Mesothelial cell of epicardium (in vitro differentiated cells): ENCODE results near the gene LPAR1. TPM values are rescaled to one million over a fixed set of nuclear protein-coding genes. Genes with fewer than 3 reads are reported as not detected.
A peak's percentile ranks its signal among the peaks of the same experiment; 100 is the strongest.

Experiments
- DNase-seq, 2 experiments: peaks; one replicate each; pipeline ENCODE4 v3.0.0; 2021; ENCODE audit warnings: low spot score in 2 of 2; ENCODE audit not compliant: unreplicated experiment in 2 of 2
- H3K27ac Mint-ChIP-seq: 2 replicates; pipeline ENCODE4 v1.8.0; 2021; ENCODE audit warnings: mixed read lengths
- H3K27me3 Mint-ChIP-seq: 2 replicates; pipeline ENCODE4 v1.8.0; 2021; ENCODE audit warnings: low read depth, mixed read lengths
- H3K36me3 Mint-ChIP-seq: 2 replicates; pipeline ENCODE4 v1.8.0; 2021; ENCODE audit warnings: mixed read lengths
- H3K4me1 Mint-ChIP-seq: 2 replicates; pipeline ENCODE4 v1.8.0; 2021; ENCODE audit warnings: mixed read lengths
- H3K4me3 Mint-ChIP-seq: 2 replicates; pipeline ENCODE4 v1.8.0; 2021; ENCODE audit warnings: mild to moderate bottlenecking, moderate library complexity, mixed read lengths
- H3K9me3 Mint-ChIP-seq: 2 replicates; pipeline ENCODE4 v1.8.0; 2021; ENCODE audit warnings: mixed read lengths
- CTCF ChIP-seq: fragments of 200-600 bp; sonication (generic); IDR thresholded peaks from one replicate; pipeline ENCODE4 v1.5.0; 2021; ENCODE audit warnings: antibody characterized with exemption; ENCODE audit not compliant: unreplicated experiment
- total RNA-seq: library from RNA; stranded (reverse); gene quantifications from 3 replicates; pipeline ENCODE4 v1.2.1, GENCODE V29; 2021

Gene LPAR1
- total RNA-seq, 1 donor from 2014 or later, result 40.3 TPM

GRCh38 chr9:110856772-110857171 lies 181.5 kb downstream of the LPAR1 start:
- peaks cover 59% of the 10 kb centered on the region for H3K9me3 Mint-ChIP-seq
- no peaks in the 10 kb centered on the region for H3K27me3 Mint-ChIP-seq
- H3K27ac Mint-ChIP-seq, result no peak overlapping the region
- peaks cover 7% of the 10 kb centered on the region for H3K4me1 Mint-ChIP-seq
- TF ChIP-seq CTCF, result no peak
- H3K36me3 Mint-ChIP-seq, result peaks cover 13% of the 10 kb centered on the region
- DNase-seq, result no peak
- H3K4me3 Mint-ChIP-seq, result no peak overlapping the region

- no peak overlapping the region for H3K4me3 Mint-ChIP-seq
- peaks cover 26% of the 10 kb centered on the region for H3K9me3 Mint-ChIP-seq
- no peak for DNase-seq
- H3K27ac Mint-ChIP-seq, result no peak overlapping the region
- peaks cover 15% of the 10 kb centered on the region for H3K4me1 Mint-ChIP-seq
- peaks cover 5% of the 10 kb centered on the region for H3K36me3 Mint-ChIP-seq
- TF ChIP-seq CTCF, result no peak
- no peaks in the 10 kb centered on the region for H3K27me3 Mint-ChIP-seq
Measured at GRCh38 chr9:110850401-110851135, 187.7 kb downstream of the LPAR1 start.

GRCh38 chr9:110847671-110848070 lies 190.6 kb downstream of the LPAR1 start:
- H3K9me3 Mint-ChIP-seq, result peaks cover 4% of the 10 kb centered on the region
- H3K4me3 Mint-ChIP-seq, result no peak overlapping the region
- TF ChIP-seq CTCF, result no peak
- no peaks in the 10 kb centered on the region for H3K27me3 Mint-ChIP-seq
- no peaks in the 10 kb centered on the region for H3K36me3 Mint-ChIP-seq
- H3K27ac Mint-ChIP-seq, result peak overlapping the region; percentile 74
- peaks cover 17% of the 10 kb centered on the region for H3K4me1 Mint-ChIP-seq
- DNase-seq, result no peak

- Mint-ChIP-seq H3K27ac (no peak overlapping the region), H3K9me3 (peaks cover 4% of the 10 kb centered on the region), H3K4me1 (peaks cover 17% of the 10 kb centered on the region), H3K36me3 (no peaks in the 10 kb centered on the region), H3K4me3 (no peak overlapping the region), H3K27me3 (no peaks in the 10 kb centered on the region)
- TF ChIP-seq CTCF, result no peak
- no peak for DNase-seq
Measured at GRCh38 chr9:110846215-110846614, 192.1 kb downstream of the LPAR1 start.

GRCh38 chr9:110844121-110844520 lies 194.1 kb downstream of the LPAR1 start:
- no peaks in the 10 kb centered on the region for H3K27me3 Mint-ChIP-seq
- no peaks in the 10 kb centered on the region for H3K36me3 Mint-ChIP-seq
- H3K9me3 Mint-ChIP-seq, result peaks cover 4% of the 10 kb centered on the region
- H3K4me3 Mint-ChIP-seq, result no peak overlapping the region
- H3K4me1 Mint-ChIP-seq, result peaks cover 17% of the 10 kb centered on the region
- TF ChIP-seq CTCF, result no peak
- no peak overlapping the region for H3K27ac Mint-ChIP-seq
- DNase-seq, result no peak
